ENCODE data around the gene OSBPL8. TPM values are rescaled to one million over a fixed set of nuclear protein-coding genes. Genes with fewer than 3 reads are reported as not detected.

Gene OSBPL8
- total and polyA plus RNA-seq, 10 of the 15 experiments (the other 5 are each of a cell fraction or from before 2014, with no cell fraction given), result 10.4 to 58.0 (median 32.0) TPM

DNA sequence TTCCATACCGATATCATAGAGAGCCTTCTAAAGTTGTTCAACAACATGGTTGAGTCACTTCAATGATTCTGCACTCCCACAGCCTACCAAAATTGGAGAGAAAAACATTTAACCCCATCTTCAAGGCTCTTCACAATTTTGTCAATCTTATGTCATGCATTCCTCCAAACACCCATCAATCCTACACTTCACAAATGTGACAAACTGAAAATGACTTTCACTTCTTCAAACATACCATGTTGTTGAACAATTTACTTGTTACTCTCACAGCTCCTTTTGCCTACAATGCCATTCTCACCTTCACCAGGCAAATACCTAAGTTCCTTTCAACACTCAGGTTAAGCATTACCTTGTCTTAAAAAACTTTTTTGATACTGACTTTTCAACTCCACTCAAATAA, 88.0 kb downstream of the OSBPL8 start (continued):
- TF ChIP-seq, protein P1, sequence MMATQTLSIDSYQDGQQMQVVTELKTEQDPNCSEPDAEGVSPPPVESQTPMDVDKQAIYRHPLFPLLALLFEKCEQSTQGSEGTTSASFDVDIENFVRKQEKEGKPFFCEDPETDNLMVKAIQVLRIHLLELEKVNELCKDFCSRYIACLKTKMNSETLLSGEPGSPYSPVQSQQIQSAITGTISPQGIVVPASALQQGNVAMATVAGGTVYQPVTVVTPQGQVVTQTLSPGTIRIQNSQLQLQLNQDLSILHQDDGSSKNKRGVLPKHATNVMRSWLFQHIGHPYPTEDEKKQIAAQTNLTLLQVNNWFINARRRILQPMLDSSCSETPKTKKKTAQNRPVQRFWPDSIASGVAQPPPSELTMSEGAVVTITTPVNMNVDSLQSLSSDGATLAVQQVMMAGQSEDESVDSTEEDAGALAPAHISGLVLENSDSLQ (IDR thresholded peaks at IDR 0.05), result peak; percentile 66; the same call in 1 of the 2 replicates
- no peak for TF ChIP-seq NFIC (IDR thresholded peaks at IDR 0.05; ENCODE audit: low read depth, low read length)
- TF ChIP-seq, protein P2, sequence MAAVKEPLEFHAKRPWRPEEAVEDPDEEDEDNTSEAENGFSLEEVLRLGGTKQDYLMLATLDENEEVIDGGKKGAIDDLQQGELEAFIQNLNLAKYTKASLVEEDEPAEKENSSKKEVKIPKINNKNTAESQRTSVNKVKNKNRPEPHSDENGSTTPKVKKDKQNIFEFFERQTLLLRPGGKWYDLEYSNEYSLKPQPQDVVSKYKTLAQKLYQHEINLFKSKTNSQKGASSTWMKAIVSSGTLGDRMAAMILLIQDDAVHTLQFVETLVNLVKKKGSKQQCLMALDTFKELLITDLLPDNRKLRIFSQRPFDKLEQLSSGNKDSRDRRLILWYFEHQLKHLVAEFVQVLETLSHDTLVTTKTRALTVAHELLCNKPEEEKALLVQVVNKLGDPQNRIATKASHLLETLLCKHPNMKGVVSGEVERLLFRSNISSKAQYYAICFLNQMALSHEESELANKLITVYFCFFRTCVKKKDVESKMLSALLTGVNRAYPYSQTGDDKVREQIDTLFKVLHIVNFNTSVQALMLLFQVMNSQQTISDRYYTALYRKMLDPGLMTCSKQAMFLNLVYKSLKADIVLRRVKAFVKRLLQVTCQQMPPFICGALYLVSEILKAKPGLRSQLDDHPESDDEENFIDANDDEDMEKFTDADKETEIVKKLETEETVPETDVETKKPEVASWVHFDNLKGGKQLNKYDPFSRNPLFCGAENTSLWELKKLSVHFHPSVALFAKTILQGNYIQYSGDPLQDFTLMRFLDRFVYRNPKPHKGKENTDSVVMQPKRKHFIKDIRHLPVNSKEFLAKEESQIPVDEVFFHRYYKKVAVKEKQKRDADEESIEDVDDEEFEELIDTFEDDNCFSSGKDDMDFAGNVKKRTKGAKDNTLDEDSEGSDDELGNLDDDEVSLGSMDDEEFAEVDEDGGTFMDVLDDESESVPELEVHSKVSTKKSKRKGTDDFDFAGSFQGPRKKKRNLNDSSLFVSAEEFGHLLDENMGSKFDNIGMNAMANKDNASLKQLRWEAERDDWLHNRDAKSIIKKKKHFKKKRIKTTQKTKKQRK (IDR thresholded peaks at IDR 0.05; ENCODE audit: low read depth, low read length), result no peak
- TF ChIP-seq EZH2 (IDR thresholded peaks at IDR 0.05; ENCODE audit: borderline replicate concordance, control insufficient read depth, low read depth, low read length), result no peak
- no peak for TF ChIP-seq BACH1 (IDR thresholded peaks at IDR 0.05; ENCODE audit: borderline replicate concordance)
- no peak for TF ChIP-seq SP1 (IDR thresholded peaks at IDR 0.05; ENCODE audit: low read depth, low read length)
- TF ChIP-seq FOS (IDR thresholded peaks at IDR 0.05; ENCODE audit: borderline replicate concordance, extremely low read depth, insufficient read length), result no peak
- no peak for TF ChIP-seq WRNIP1 (IDR thresholded peaks at IDR 0.05; ENCODE audit: borderline replicate concordance, low read depth, low read length)
- TF ChIP-seq SPI1 (IDR thresholded peaks at IDR 0.05; ENCODE audit: borderline replicate concordance, insufficient read depth, low read depth, low read length), result peak; percentile 39; the same call in 1 of the 2 replicates
- TF ChIP-seq IKZF1 (conservative IDR thresholded peaks at IDR 0.05), result peak; percentile 35; the same call in 1 of the 2 replicates
- no peak for TF ChIP-seq SREBF2 (IDR thresholded peaks at IDR 0.05; ENCODE audit: low read length)

All from GM12878 (cell line).